Stomach smooth muscle (tissue), 2 donors: ENCODE measurements around the gene FBXO5.

ENCODE experiments used
- H3K27ac ChIP-seq: one replicate; pipeline ENCODE4 v1.7.0; 2013; ENCODE audit warnings: mild to moderate bottlenecking, low read length, inconsistent platforms
- H3K27me3 ChIP-seq, 2 donors: one replicate each; pipeline ENCODE4 v1.7.0; 2013; ENCODE audit warnings: low read length in 2 of 2; ENCODE audit not compliant: insufficient read depth in 2 of 2, control insufficient read depth in 1 of 2
- H3K36me3 ChIP-seq, 2 donors: one replicate each; pipeline ENCODE4 v1.7.0; 2013; ENCODE audit warnings: low read length in 2 of 2; ENCODE audit not compliant: control insufficient read depth in 2 of 2, insufficient read depth in 2 of 2
- H3K4me1 ChIP-seq: one replicate; pipeline ENCODE4 v1.7.0; 2013; ENCODE audit warnings: low read length; ENCODE audit not compliant: control insufficient read depth, insufficient read depth
- H3K4me3 ChIP-seq, 2 donors: one replicate each; pipeline ENCODE4 v1.7.0; 2013; ENCODE audit warnings: low read length in 2 of 2
- H3K9ac ChIP-seq, 2 donors: one replicate each; pipeline ENCODE4 v1.7.0; 2013; ENCODE audit warnings: low read length in 2 of 2, mild to moderate bottlenecking in 1 of 2
- H3K9me3 ChIP-seq, 2 donors: one replicate each; pipeline ENCODE4 v1.7.0; 2013; ENCODE audit warnings: low read length in 2 of 2; ENCODE audit not compliant: control insufficient read depth in 2 of 2
- donor health status: healthy.
- donor health status: Pancreatic carcinoma.

Gene FBXO5

DNA sequence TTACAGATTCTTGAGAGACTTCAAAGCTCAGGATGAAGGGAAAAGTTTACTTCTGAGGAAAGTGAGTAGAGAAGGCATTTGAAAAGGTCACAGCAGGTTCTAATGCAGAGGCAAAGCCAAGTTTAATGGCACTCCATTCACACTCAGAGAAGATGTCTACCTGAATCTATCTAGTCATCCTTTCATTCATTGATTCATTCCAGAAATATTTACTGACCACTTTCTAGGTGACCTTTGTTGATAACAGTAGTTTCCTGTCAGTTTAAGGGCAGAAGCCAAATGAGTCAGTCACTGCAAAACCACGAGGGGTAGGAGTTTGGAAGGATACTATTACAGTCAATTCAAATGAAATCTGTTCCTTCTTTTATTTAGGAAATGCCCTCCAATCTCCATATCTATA is 30.8 kb downstream of the FBXO5 start:
- Histone ChIP-seq H3K4me3 (no peak overlapping the region), H3K4me1 (no peaks in the 10 kb centered on the region), H3K27me3 (no peaks in the 10 kb centered on the region), H3K9ac (no peak overlapping the region), H3K36me3 (no peaks in the 10 kb centered on the region), H3K27ac (no peak overlapping the region), H3K9me3 (no peaks in the 10 kb centered on the region)

DNA sequence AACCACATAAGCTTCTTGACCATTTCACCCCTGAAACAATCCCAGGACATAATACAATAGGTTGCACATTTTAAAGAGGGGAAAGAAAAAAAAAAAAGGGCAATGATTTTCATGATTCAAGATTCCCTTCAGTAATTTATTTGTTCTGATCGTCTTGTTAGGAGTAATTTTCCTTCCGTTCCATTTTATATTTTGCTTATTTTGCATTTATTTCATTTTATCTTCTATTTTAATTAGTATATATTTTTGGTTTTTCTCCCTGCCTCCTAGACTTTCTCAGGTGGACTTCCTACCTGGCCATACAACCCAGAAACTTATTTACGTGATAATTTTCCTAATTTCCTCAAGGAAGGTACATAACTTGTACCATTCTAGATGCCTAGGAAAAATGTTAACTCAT is 32.6 kb downstream of the FBXO5 start:
- Histone ChIP-seq H3K4me3 (no peak overlapping the region), H3K36me3 (no peaks in the 10 kb centered on the region), H3K4me1 (no peaks in the 10 kb centered on the region), H3K27ac (no peak overlapping the region), H3K27me3 (no peaks in the 10 kb centered on the region), H3K9ac (no peak overlapping the region), H3K9me3 (no peaks in the 10 kb centered on the region)

DNA sequence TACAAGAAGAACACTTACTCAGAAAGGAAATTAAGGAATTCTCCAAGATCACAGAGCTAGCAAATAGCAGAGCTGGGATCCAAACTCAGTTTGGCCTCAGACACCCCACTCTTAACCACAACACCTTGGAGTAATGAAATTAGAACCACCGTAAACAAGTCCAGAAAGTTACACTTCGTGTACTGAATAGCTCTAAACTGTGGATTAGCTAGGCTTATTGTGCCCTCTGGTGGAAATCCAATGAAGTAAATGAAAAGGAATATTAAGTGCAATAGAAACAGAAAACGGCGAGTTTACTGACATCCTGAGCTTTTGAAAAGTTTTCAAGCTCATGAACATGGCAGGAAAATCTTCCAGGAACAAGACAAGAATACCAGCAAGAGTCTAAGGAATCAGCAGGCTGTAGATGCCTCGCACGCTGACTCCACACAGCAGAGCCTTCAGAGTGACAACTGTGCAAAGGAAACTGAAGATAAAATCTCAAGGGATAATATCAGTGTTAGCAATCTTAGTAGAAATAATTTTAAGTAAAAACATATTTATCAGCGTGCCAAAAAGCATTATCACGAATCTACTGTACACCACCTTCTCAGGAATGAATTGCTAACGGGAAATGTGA is 34.6 kb downstream of the FBXO5 start:
- H3K4me3 ChIP-seq, result peak overlapping the region; percentile 17 to 31
- H3K27me3 ChIP-seq, result no peaks in the 10 kb centered on the region
- H3K36me3 ChIP-seq, result no peaks in the 10 kb centered on the region
- no peak overlapping the region for H3K27ac ChIP-seq
- H3K4me1 ChIP-seq, result no peaks in the 10 kb centered on the region
- peak overlapping the region in 1 of 2 donors; percentile 30 for H3K9ac ChIP-seq
- no peaks in the 10 kb centered on the region for H3K9me3 ChIP-seq

DNA sequence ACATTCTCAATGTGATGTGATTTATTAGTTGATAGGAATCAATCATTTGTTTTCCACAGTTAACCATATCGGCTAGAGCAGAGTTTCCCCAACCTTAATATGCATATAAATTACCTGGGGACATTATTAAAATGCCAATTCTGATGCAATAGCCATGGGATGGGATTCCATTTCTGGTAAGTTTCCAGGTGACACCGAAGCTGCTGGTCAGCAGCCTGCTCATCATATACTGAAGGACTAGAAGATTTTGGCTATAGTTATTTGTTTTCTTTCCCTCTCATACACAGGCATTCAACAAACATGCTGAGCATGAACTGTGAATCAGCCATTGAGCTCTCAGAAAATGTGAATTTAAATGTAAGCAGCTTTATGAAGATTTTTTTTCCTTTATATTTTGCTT is 35.8 kb downstream of the FBXO5 start:
- no peaks in the 10 kb centered on the region for H3K36me3 ChIP-seq
- no peak overlapping the region for H3K27ac ChIP-seq
- no peaks in the 10 kb centered on the region for H3K9me3 ChIP-seq
- H3K4me3 ChIP-seq, result no peak overlapping the region
- H3K9ac ChIP-seq, result no peak overlapping the region
- no peaks in the 10 kb centered on the region for H3K27me3 ChIP-seq
- H3K4me1 ChIP-seq, result no peaks in the 10 kb centered on the region

DNA sequence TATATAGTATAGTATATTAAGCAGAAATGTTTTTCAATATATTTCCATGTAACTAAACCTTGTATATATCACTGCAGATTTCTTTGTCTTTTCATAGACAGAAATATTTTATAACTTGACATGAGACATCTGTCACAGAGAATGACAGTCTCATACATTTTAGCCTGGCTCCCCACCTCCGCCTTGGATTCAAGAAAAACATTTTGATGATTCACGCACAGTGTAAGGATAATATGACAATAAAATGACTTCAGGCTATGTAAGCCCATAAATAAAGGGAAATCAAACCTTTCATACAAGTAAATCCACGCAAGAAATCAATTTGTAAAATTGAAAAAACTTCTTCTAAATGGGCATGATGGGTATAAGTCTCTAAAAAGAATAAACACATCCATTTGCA is 36.4 kb downstream of the FBXO5 start:
- Histone ChIP-seq H3K36me3 (no peaks in the 10 kb centered on the region), H3K9me3 (no peaks in the 10 kb centered on the region), H3K27me3 (no peaks in the 10 kb centered on the region), H3K4me3 (no peak overlapping the region), H3K27ac (no peak overlapping the region), H3K9ac (no peak overlapping the region), H3K4me1 (no peaks in the 10 kb centered on the region)

DNA sequence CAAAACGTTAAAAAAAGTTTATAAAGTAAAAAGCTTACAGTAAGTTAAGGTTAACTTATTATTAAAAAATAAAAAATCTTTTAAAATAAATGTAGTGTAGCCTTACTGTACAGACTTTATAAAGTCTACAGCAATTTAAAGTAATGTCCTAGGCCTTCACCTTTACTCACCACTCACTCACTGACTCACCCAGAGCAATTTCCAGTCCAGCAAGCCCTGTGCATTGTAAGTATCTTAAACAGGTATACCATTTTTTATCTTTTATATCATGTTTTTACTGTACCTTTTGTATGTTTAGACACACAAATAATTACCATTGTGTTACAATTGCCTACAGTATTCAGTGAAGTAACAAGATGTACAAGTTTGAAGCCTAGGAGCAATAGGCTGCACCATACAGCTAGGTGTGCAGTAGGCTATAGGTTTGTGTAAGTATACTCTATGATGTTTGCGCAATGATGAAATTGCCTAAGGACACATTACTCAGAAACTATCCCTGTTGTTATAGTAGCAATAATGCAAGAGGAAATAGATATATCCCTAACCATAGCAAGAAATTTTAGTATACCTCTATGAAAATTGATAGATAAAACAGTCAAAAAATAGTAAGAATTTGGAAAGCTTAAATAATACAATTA is 39.5 kb downstream of the FBXO5 start:
- no peak overlapping the region for H3K4me3 ChIP-seq
- no peaks in the 10 kb centered on the region for H3K36me3 ChIP-seq
- no peaks in the 10 kb centered on the region for H3K9me3 ChIP-seq
- H3K27me3 ChIP-seq, result no peaks in the 10 kb centered on the region
- no peaks in the 10 kb centered on the region for H3K4me1 ChIP-seq
- H3K27ac ChIP-seq, result no peak overlapping the region
- H3K9ac ChIP-seq, result no peak overlapping the region

DNA sequence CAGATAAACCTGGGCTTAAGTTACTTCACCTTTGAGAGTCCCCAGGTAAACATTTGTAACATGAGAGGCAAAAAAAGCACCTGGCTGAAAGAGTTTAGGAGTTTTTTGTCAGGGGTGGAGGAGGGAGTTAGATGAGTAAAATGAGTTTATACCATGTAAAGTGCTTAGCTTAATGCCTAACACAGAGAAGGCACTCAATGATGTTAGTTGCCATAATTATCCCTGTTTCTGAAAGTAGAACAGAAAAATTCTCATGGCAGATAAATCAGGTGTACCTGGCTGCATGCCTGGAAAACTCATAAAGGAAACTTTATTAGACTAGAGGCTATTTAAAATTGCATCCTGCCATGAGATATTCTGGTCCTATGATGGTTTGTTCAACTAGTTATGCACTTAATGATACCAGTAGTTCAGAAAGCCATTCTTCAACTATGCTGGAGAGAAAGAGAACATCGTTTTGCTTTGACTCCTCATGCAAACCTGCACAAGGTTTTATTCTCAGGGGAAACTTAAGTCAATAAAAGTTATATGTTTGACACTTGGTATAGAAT is 40.4 kb downstream of the FBXO5 start:
- Histone ChIP-seq H3K9me3 (no peaks in the 10 kb centered on the region), H3K4me3 (no peak overlapping the region), H3K9ac (no peak overlapping the region), H3K27me3 (no peaks in the 10 kb centered on the region), H3K27ac (no peak overlapping the region), H3K4me1 (no peaks in the 10 kb centered on the region), H3K36me3 (no peaks in the 10 kb centered on the region)

DNA sequence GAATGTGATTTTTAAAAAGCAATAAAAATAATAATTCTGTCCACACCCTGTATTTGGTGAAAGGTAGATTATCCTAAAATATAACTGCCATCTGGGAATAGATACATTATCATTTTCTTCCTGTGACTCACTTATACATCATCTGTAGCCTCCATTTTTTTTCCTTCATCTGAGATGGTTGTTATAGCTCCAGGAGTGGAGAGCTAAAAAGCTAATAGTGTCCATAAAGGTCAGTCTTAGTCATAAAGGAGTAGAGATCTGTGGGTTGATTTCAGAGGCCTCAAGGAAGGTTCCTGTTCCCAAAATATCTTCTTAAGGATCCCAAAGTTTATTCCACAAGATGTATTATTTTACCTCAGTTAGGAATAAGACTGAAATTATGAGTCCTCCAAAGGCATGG is 41.1 kb downstream of the FBXO5 start:
- Histone ChIP-seq H3K4me3 (no peak overlapping the region), H3K9me3 (no peaks in the 10 kb centered on the region), H3K9ac (no peak overlapping the region), H3K36me3 (no peaks in the 10 kb centered on the region), H3K4me1 (no peaks in the 10 kb centered on the region), H3K27me3 (no peaks in the 10 kb centered on the region), H3K27ac (no peak overlapping the region)

DNA sequence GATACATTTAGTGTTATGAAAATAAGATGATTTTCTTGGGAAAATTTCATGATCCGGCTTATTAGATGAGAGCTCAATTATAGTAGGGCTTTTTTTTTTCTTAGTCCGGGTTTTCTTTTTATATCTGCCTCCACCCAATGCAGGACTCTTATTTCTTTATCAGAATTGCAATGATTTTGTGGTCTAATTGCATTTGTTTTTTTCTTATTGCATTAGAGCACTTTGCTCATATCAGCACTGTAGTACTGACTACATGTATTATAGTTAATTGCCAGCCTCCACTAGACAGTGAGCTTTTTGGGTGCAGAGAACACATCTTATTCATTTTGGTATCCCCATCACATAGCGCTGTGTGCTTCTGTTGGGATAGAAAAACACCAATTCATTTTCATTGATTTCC is 50.0 kb downstream of the FBXO5 start:
- Histone ChIP-seq H3K36me3 (no peaks in the 10 kb centered on the region), H3K4me3 (no peak overlapping the region), H3K9ac (no peak overlapping the region), H3K4me1 (no peaks in the 10 kb centered on the region), H3K27ac (no peak overlapping the region), H3K9me3 (no peaks in the 10 kb centered on the region), H3K27me3 (no peaks in the 10 kb centered on the region)

DNA sequence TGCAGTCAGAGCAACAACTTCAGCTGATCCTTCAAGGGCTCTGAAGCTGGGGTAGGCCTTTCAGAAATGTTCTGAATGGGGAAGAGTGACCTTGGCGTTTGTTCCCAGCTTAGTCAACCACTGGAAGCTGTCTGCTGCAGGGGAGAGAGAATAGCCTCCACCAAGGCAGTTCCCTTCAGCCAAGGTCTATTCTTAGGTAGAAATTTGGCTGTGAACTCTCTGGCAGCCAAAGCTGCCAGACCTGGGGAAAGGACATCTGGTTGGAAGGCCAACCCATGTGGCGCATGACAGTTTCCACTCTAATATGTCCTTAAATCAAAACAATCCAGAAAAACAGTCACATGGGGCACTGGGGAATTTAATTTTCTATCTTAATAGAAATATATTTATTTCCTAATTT is 60.1 kb downstream of the FBXO5 start:
- Histone ChIP-seq H3K4me3 (no peak overlapping the region), H3K27ac (no peak overlapping the region), H3K9me3 (no peaks in the 10 kb centered on the region), H3K4me1 (no peaks in the 10 kb centered on the region), H3K27me3 (no peaks in the 10 kb centered on the region), H3K9ac (no peak overlapping the region), H3K36me3 (no peaks in the 10 kb centered on the region)
